ENCODE data around the gene PIK3CB.
"Not testable (repeated sequence)": the region's sequence is repeated elsewhere in the genome, so short reads cannot be mapped to it uniquely, and the experiment has no call there.

PIK3CB gene

DNA sequence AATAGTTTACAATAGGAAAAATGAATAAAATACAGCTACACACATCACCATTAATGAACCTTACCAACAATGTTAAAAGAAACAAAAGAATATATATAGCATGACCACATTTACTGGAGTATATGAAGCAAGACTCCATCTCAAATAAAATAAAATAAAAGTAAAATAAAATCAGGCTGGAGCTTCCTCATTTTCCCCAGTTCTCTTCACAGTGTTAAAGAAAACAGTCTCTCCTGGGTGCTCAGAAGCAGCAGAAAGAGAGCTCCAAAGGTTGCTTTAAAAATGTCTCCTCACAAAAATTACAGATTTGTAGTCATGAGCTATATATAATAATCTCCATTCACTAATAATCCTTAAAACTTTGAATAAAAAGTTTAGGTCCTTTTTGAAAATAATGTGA lies 48.8 kb downstream of the PIK3CB start:
- H3K4me2 ChIP-seq: no peak overlapping the region
- no peak overlapping the region for H2AFZ ChIP-seq (ENCODE audit: low read depth)
- peaks cover 51% of the 10 kb centered on the region for H3K4me1 ChIP-seq (ENCODE audit: low read depth, poor library complexity, severe bottlenecking)
- H3K27me3 ChIP-seq (ENCODE audit: insufficient read depth, low read depth): no peaks in the 10 kb centered on the region
- H3K9ac ChIP-seq: no peak overlapping the region
- no peaks in the 10 kb centered on the region for H4K20me1 ChIP-seq (ENCODE audit: insufficient read depth)
- peaks cover 6% of the 10 kb centered on the region; the same call in 1 of the 2 replicates for H3K79me2 ChIP-seq (ENCODE audit: insufficient read depth, low read depth)
- no peak overlapping the region for H3K27ac ChIP-seq
- no peaks in the 10 kb centered on the region for H3K36me3 ChIP-seq (ENCODE audit: insufficient read depth)
- TF ChIP-seq, protein P1, sequence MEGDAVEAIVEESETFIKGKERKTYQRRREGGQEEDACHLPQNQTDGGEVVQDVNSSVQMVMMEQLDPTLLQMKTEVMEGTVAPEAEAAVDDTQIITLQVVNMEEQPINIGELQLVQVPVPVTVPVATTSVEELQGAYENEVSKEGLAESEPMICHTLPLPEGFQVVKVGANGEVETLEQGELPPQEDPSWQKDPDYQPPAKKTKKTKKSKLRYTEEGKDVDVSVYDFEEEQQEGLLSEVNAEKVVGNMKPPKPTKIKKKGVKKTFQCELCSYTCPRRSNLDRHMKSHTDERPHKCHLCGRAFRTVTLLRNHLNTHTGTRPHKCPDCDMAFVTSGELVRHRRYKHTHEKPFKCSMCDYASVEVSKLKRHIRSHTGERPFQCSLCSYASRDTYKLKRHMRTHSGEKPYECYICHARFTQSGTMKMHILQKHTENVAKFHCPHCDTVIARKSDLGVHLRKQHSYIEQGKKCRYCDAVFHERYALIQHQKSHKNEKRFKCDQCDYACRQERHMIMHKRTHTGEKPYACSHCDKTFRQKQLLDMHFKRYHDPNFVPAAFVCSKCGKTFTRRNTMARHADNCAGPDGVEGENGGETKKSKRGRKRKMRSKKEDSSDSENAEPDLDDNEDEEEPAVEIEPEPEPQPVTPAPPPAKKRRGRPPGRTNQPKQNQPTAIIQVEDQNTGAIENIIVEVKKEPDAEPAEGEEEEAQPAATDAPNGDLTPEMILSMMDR (conservative IDR thresholded peaks at IDR 0.05; ENCODE audit: low read depth, low read length): no peak
- no peak overlapping the region for H3K4me3 ChIP-seq (IDR thresholded peaks at IDR 0.05; ENCODE audit: insufficient read depth, low read depth, low read length)

DNA sequence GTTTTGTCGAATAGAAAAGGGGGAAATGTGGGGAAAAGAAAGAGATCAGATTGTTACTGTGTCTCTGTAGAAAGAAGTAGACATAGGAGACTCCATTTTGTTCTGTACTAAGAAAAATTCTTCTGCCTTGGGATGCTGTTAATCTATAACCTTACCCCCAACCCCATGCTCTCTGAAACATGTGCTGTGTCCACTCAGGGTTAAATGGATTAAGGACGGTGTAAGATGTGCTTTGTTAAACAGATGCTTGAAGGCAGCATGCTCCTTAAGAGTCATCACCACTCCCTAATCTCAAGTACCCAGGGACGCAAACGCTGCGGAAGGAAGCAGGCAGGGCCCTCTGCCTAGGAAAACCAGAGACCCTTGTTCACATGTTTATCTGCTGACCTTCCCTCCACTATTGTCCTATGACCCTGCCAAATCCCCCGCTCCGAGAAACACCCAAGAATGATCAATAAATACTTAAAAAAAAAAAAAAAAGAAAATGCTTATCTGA lies 49.3 kb downstream of the PIK3CB start:
- not testable (repeated sequence) for H3K4me3 ChIP-seq (IDR thresholded peaks at IDR 0.05; ENCODE audit: insufficient read depth, low read depth, low read length); H4K20me1 ChIP-seq (ENCODE audit: insufficient read depth); H3K27me3 ChIP-seq (ENCODE audit: insufficient read depth, low read depth); H3K27ac ChIP-seq; H2AFZ ChIP-seq (ENCODE audit: low read depth); H3K79me2 ChIP-seq (ENCODE audit: insufficient read depth, low read depth); H3K36me3 ChIP-seq (ENCODE audit: insufficient read depth); H3K4me2 ChIP-seq; H3K9ac ChIP-seq
- peaks cover 51% of the 10 kb centered on the region for H3K4me1 ChIP-seq (ENCODE audit: low read depth, poor library complexity, severe bottlenecking)

DNA sequence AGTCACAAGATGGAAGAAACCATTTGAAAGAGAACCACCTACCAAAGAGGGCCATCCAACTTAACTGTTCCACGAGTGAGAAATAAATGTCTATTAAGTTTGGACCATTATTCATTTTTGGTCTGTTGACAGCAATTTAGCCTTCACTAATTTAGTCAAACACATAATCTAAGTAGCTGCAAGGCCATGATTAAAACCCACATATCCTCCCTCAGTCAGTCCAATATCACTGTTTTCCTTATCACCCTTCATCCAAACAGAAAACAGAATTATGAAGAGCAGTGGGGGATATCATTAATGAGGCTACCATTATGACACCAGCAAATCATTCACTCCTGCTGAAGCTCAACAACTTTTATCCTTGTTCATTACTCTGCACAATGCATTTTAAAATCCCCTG lies 52.0 kb downstream of the PIK3CB start:
- Histone ChIP-seq H3K4me1 (ENCODE audit: low read depth, poor library complexity, severe bottlenecking) (peaks cover 52% of the 10 kb centered on the region), H3K4me2 (no peak overlapping the region), H3K9ac (no peak overlapping the region), H3K27ac (no peak overlapping the region), H2AFZ (ENCODE audit: low read depth) (no peak overlapping the region), H4K20me1 (ENCODE audit: insufficient read depth) (no peaks in the 10 kb centered on the region), H3K27me3 (ENCODE audit: insufficient read depth, low read depth) (no peaks in the 10 kb centered on the region), H3K4me3 (IDR thresholded peaks at IDR 0.05; ENCODE audit: insufficient read depth, low read depth, low read length) (no peak overlapping the region), H3K79me2 (ENCODE audit: insufficient read depth, low read depth) (peaks cover 6% of the 10 kb centered on the region; the same call in 1 of the 2 replicates), H3K36me3 (ENCODE audit: insufficient read depth) (no peaks in the 10 kb centered on the region)
- TF ChIP-seq, protein P1 (conservative IDR thresholded peaks at IDR 0.05; ENCODE audit: low read depth, low read length): no peak

DNA sequence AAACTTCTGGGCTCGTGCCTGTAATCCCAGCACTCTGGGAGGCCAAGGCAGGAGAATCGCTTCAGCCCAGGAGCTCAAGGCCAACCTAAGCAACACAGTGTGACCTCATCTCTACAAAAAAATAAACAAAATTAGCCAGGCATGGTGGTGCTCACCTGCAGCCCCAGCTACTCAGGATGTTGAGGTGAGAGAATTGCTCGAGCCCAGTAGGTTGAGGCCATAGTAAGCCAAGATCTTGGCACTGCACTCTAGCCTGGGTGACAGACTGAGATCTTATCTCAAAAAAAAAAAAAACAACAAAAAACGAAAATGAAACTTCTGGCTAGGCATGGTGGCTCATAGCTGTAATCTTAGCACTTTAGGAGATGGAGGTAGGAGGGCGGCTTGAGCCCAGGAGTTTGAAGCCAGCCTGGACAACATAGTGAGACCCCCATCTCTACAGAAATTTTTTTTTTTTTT lies 53.7 kb downstream of the PIK3CB start:
- no peaks in the 10 kb centered on the region for H3K27me3 ChIP-seq (ENCODE audit: insufficient read depth, low read depth)
- H3K27ac ChIP-seq: peak overlapping the region; percentile 70
- H3K9ac ChIP-seq: peak overlapping the region; percentile 19; the same call in 1 of the 2 replicates
- peaks cover 6% of the 10 kb centered on the region; the same call in 1 of the 2 replicates for H3K79me2 ChIP-seq (ENCODE audit: insufficient read depth, low read depth)
- H3K36me3 ChIP-seq (ENCODE audit: insufficient read depth): no peaks in the 10 kb centered on the region
- peaks cover 53% of the 10 kb centered on the region for H3K4me1 ChIP-seq (ENCODE audit: low read depth, poor library complexity, severe bottlenecking)
- H3K4me2 ChIP-seq: peak overlapping the region; percentile 49
- no peaks in the 10 kb centered on the region for H4K20me1 ChIP-seq (ENCODE audit: insufficient read depth)
- 0 out of 2 replicates have a peak overlapping the region, but pooled peaks have one; percentile 2 for H2AFZ ChIP-seq (ENCODE audit: low read depth)
- H3K4me3 ChIP-seq (IDR thresholded peaks at IDR 0.05; ENCODE audit: insufficient read depth, low read depth, low read length): no peak overlapping the region
- TF ChIP-seq, protein P1 (conservative IDR thresholded peaks at IDR 0.05; ENCODE audit: low read depth, low read length): no peak

DNA sequence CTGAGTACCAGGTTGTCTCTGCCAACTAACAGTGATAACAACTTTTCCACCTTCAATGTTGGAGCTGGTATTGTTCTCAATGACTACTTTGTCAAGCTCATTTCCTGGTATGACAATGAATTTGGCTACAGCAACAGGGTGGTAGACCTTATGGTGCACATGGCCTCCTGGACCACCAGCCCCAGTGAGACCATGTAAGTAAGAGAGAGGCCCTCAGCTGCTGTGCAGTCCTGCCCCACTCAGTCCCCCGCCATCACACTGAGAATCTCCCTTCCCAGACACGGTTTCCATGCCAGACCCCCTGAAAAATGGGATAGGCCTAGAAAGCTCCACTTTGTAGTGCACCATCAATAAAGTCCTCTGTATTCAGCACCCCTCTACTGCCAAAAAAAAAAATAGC lies 56.1 kb downstream of the PIK3CB start:
- TF ChIP-seq, protein P1 (conservative IDR thresholded peaks at IDR 0.05; ENCODE audit: low read depth, low read length): no peak
- peaks cover 72% of the 10 kb centered on the region for H3K4me1 ChIP-seq (ENCODE audit: low read depth, poor library complexity, severe bottlenecking)
- no peaks in the 10 kb centered on the region for H4K20me1 ChIP-seq (ENCODE audit: insufficient read depth)
- H3K36me3 ChIP-seq (ENCODE audit: insufficient read depth): no peaks in the 10 kb centered on the region
- H3K27me3 ChIP-seq (ENCODE audit: insufficient read depth, low read depth): no peaks in the 10 kb centered on the region
- H3K27ac ChIP-seq: no peak overlapping the region
- peaks cover 6% of the 10 kb centered on the region; the same call in 1 of the 2 replicates for H3K79me2 ChIP-seq (ENCODE audit: insufficient read depth, low read depth)
- no peak overlapping the region for H2AFZ ChIP-seq (ENCODE audit: low read depth)
- H3K4me3 ChIP-seq (IDR thresholded peaks at IDR 0.05; ENCODE audit: insufficient read depth, low read depth, low read length): no peak overlapping the region
- H3K9ac ChIP-seq: no peak overlapping the region
- H3K4me2 ChIP-seq: no peak overlapping the region

Measured in KMS-11 (cell line).